Dedifferentiated amniotic fluid mesenchymal stem cell (primary cell): ENCODE measurements around the gene TENT4A.

Experiments used
- DNase-seq: peaks from one replicate; pipeline ENCODE4 v3.0.0-alpha.2; 2016; ENCODE audit errors: extremely low spot score

Gene TENT4A

DNA sequence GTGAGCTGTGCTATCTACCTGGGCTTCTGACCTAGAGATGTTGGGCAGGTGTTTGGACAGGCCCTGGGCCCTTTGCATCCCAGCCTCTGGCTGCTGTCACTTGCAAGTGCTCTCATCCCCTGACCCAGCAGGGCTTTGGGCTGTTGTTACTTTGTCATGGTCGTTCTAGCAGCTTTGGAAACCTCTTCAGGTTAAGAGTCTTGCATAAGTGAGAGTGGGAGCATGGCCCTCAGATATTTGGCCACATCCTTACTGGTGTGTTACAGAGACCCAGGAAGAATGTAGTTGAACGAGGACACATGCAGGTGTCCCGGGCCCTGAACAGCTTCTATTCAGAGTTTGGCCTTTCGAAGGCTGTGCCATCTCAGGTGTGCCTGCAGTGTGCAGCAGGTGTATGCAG lies 4.5 kb downstream of the TENT4A start:
- DNase-seq, result no peak

DNA sequence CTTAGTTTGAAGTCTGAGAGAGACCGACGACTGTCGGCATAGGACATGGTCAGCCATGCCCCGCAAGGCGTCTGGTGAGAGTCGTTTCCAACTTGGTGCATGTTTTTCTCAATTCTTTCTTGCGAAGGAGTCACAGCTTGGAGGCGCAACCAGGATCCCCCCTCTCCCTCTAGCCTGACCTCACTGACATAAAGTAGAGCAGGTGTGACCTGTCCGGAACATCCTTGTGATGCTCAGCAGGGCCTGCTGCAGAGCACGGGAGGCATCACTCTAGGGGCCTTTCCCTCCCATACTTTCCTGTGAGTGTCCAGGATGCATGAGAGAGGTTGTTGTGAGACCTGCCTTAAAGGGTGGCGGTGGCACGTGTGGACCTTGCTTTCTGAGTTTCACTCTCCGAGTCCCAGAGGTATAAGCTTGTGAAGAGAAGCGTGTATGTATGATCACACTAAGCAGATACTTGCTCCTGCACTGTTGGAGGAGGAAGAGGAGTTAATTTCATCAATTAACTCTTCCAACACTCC lies 5.0 kb downstream of the TENT4A start:
- DNase-seq, result no peak

DNA sequence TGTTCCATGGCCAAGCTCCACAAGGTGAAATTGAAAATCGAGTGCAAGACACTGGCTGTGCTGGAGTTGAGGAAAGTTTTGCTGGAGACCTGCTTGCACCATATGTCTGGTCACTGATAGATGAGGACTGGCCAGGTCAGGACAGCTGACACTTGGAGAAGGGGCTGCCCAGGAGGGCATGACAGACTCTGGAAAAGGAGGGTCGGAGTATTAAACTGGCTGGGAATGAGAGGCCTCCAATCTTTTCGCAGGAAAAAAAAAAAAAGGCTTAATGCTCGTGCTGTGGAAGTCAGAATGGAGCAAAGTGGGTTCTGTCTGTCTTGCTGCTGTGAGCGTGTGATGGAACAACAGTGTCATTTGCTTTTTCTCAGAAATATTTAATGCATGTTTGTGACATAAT lies 5.5 kb downstream of the TENT4A start:
- no peak for DNase-seq

DNA sequence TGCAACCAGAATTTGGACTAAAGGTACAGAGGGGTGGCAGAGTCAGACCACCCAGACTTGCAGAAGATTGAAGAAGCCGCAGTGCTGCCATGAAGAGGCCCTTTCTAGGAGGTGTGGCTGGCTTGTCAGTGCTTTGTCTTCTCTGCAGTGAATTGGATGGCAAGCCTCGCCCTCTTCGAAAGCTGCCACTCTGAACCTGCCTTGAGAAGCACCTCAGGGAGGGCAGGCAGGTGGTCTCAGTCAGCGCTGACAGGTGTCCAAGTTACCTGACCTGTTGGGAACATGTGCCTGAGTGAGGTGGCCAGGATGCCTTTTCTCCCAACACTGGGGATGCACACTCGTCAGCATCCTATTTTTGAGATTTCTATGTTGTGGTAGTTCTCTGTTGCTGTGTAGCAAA lies 6.2 kb downstream of the TENT4A start:
- DNase-seq, result no peak

DNA sequence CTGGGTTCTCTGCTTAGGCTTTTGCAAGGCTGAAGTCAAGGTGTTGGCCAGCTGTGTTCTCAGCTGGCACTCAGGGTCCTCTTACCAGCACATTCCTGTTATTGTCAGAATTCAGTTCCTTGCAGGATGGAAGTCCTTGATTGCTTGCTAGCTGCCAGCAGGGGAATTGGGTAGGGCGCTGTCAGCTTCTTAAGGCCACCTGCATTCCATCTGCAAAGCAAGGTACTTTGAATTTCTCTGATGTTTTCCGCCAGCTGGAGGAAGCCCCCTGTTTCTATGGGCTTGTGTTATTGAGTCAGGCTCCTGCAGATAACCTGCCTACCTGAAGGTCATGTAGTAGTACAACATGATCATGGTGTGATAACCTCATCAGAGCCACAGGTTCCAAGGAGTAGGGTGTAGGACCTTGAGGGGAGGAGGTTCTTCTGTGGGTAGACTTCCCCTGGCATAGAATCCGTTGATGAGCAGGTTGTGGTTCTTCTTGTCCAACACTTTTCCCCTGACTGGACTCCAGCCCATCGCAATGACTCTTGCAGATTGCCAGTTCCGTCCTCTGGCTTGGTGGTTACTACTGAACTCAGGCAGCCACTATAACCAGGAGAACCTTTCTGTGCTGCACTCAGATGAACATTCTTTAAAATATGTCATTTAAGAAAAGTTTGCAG lies 6.8 kb downstream of the TENT4A start:
- no peak for DNase-seq

DNA sequence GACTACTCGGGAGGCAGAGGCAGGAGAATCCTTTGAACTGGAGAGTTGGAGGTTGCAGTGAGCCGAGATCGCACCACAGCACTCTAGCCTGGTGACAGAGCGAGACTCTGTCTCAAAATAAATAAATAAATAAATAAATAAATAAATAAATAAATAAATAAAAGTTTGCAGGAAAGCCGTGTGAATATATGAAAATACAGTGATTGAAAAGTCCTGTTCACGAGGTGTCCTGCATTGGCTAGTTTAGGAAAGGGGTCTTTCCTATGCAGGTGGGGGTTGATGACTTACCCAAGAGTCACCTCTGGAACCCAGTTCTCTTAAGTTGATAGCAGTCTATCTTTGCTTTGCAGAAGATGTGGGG lies 7.3 kb downstream of the TENT4A start:
- DNase-seq, result no peak

DNA sequence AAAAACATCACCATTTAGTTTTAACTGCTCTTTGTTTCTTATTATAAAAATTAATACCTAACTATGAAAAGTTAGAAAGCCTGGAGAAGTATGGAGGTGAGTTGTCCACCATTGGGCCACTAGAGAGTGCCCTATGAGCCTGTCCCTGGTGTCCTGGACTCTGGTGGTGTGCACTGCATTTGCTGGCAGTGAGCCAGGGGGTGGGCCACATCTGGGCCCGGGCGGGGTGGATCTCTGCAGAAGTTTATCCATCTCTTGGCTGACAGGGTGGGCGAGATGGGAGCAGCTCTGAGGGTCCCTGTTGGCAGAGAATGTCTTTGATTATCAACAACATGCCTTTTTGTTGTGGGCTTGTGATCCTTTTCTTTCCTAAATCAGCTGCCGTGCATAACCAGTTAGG lies 8.2 kb downstream of the TENT4A start:
- no peak for DNase-seq

DNA sequence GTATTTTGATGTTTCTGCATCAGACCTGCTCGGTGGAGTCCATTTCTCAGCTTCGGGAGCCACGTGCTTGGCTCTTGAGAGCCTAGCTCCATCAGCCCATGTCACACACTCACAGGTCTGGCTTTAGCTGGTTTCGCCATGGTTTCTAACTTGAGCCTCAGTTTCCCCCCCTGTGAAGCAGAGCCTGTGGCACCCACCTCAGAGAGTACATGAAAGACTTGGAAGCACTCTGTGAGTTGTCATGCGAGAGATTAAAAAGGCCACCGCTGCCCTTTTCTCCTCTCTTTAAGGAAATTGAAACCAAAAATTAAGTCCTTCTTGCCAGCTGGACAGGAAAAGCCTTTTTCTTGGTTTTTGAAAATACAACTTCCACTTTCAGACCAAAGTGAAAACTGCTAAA lies 8.8 kb downstream of the TENT4A start:
- DNase-seq, result no peak

DNA sequence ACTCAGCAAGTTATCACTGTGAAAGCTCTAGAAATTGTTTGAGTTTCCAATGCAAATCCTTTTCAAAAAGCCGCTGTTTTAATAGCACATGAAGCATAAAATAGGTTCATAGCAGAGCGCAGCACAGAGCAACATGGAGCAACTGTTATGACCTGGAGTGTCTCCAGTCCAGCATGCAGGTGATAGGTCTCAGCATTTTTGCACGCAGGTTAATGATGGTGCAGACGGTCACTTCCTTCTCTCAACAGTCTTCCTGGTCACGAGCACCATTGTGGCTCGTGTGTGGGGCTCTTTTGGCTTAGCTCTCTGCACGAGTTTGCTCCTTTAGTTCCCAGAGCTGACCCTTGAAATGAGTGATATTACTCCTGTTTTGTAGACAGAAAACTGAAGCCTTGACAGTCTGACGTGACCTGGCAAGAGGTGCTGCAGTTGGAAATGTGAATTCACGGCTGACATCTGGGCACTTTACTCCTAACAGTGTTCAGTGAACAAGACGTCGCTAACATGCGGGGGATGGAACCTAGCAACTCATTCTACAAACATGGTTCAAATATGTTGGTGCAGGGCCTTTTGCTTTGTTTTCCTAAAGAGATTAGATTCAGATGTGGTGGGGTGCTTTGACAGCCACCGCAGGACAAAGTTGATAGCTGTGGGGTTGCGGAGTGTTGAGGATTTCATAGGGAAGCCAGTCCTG lies 10.0 kb downstream of the TENT4A start:
- no peak for DNase-seq

DNA sequence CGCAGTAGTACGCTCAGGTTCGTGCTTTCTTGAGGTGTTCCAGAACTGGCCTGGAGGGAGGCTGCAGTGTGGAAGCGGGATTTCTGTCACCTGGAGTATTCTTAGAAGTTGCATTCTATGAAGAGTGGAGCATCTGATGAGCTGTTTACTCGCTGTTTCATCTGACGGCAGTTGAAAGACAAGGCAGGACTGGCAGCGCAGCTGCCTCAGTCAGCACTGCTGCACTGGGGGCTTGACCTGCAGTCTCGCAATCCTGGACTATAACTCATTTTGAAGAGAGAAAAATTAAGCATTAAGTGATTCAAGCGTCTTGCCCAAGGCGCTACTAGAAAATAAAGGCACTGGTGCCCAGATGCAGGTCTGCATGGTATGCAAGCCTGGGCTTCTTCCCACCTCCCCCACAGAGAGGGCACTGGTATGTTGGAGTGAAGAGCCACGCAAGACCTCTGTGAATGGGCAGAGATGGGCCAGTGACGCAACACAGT lies 10.6 kb downstream of the TENT4A start:
- DNase-seq, result no peak

DNA sequence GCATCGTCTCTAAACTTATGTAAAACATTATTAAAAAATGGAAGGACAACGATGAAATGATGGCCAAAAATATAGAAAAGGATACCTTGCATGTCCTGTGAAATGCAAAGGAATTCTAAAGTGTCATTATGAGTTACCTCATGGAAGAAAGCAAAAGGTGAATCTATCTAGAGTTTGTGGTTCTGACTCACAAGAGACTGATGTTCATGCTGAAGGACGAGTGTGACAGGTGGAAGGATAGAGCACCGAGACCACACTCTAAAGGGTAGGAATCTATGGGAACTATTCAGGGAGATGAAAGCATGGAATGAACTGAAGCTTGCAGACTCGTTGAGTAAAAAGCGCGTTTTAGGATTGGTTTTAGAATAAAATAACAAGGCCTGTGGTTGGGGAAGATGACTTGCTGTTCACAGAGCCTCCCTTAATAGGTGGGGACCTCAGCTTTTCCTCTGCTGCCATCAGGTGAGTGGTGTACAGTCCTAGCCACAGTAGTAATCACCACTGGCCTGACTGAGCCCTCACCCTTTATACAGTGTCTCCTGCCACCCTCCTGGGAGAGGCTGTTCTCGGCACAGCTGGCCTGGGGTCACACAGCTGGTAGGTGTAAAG lies 11.2 kb downstream of the TENT4A start:
- DNase-seq, result no peak

DNA sequence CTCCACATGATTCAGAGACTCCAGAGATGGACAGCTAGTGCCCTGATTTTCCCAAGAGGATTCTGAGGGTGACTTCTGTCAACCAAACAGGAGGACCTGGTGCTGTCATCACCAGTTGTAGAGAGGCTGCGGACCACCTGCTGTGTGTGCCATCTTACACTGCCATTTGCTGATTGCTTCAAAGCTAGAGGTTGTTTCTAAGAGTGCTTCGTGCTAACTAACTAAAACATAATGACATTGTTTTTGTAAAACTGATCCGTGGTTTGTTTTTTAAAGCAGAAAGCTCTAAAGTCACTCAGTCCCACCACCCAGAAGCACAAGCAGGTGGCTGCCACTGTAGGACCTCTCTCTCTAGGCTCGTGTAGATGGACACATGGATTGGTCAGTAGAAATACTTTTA lies 12.2 kb downstream of the TENT4A start:
- DNase-seq, result no peak

DNA sequence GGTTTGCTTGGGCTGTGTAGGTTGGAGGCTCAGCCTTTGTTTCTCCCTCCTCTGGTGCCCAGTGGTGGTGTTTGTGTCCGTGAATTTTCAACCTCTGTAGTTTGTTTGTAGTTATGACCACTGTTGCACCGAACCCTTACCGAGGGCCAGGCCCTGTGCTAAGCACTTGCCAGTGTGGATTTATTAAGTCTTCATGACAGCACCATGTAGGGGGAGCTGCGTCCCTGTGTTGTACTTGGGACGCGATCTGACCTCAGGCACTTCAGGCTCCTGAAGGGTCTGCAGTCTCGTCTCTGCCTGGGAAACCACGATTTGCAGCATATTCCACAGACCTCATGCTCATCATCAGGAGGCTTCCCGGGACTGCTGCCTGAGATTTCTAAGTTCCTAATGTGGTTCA lies 12.8 kb downstream of the TENT4A start:
- no peak for DNase-seq

DNA sequence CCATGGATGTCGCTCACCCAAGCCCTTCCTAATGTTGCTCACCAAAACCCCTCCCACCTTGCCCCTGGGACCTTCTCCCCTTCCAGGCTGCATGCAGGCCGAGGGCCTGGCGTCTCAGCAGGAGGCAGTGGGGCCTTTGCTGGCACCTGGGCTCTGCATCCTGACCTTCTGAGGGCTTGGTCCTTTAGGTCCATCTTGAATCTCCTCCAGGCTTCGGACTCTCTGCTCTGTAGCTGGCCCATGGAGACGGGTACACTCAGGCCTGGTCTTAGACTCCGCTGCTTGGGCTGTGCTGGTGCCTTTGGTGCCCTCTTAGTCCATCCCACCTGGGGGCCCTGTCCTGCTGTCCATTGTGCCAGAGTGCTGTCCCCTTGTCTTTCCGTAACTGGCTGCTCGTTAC lies 14.0 kb downstream of the TENT4A start:
- no peak for DNase-seq

DNA sequence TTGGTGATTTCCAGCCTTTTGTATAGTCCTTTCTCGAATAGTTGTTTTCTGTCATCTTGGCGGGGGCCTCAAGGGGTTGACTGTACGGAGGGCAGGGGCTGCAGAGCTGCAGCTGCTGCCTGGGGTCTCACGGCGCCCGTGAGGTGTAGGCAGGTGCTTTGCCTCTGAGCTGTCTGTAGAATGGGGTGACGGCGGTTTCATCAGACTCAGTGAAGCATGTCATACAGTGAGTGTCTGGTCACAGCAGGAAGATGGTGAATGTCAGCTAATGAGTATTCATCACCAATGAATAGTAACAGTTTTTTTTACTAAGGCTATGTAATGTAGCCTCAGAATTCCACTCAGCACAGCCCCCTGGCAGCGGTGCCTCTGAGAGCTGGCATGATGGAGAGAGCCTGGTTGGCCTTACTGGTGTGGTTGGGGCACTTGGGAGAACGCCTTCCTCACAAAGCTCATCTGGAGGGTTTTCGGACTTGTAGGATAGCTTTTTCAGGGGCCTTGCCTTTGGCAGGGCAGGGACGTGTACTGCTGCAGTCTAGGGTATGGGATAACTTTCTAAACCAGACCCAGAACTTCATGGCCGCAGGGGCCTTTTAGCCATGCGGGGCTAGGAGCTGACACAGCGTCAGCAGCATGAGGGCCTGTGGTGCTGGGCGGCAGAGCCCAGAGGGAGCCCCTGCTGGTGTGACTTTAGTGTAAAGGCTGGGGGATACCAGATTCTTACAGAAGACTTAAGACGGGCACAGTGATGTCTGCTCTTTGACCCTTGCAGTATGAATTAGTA lies 15.0 kb downstream of the TENT4A start:
- no peak for DNase-seq

DNA sequence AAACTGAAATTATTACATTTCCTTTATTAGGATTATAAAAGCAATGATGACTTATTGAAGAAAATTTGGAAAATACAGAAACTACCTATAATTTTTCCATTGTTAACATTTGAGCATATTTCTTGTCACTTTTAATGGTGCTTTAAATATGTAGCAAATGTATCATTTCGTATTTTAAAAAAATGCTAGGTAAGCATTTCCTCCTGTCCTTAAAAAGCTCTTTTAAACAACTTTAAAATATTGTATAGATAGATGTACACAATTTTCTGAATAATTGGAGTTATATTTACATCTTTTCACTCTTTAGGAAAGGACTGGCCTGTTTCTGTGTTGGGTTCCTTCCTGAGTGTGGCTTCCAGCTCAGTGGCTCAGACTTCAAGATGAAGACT lies 15.6 kb downstream of the TENT4A start:
- DNase-seq, result no peak

DNA sequence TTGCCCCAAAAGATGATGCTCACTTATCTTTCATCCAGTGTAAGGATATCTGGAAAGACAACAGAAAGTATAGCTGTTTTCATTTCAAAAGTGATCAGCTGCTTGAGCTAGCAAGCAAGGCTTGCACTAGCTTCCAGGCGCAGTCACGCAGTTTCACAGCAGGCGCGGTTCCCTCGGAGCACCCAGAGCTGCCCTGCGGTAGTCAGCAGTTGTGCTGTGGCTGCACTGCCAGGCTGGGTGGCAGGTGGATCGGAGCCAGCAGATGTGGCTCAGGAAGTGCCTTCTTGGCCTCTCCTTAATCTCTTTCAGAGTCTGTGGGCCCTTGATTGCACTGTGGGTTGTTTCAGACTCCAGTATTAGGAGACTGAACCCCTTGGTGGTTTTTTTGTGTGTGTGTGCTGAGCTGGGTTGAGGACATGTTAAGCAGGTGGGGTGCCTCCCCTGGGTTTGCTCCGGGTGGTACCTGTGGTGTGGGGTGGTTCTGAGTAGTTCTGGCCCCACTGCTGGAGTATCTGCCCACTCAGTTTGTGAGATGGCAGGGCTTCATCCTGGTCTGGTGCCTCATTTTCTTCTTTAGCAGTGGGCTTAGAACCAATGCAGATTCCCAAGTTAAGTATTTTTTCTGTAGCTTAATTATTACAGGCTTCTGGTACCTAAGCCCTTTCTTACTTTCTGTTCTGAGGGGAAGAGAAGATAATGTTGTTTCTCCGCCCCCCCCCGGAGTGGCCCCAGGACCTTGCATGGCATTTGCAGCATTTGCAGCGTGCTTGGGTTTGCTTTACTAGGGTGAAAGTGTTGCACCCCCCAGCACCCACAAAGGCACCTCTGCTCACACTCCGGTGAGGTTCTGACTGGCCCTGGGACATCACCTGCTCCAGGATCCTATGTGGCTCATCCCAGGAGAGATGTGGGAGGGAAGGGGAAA lies 16.4 kb downstream of the TENT4A start:
- DNase-seq, result no peak

DNA sequence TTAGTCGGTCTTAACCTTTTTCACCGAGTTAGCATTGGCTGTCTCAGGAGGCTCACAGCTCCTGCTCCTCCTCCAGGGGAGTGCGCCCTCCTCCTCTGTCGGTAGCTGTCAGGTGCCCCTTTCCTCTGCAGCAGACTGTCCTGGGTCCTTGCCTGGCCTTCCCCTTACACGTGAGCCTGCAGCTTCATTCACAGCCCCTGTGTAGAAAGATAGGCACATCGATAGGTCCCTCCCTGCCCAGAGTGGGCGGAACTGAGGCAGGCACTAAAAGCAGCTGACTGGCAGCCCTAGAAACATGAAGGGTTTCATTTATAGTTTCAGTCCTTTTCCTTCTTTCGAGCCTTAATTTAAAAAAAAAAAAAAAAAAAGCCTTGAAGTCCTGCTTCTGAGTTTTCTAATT lies 17.2 kb downstream of the TENT4A start:
- no peak for DNase-seq

DNA sequence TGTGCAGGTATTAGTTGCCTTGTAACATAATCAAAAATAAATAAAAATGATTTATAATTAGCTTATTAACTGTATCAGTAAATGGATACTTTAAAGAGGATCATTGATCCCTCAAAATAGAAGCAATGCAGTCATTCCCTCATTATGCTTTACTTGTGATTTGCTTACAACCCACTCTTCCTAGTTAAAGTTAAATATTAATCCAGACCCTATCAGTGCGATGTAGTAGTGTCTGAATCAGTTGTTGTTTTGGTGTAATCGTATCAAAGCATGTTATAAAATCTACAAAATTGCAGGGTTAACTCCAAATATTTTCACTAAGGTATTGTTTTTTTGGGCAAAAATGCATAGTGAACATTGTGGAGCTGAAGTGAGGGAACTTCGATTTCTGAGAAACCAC lies 17.6 kb downstream of the TENT4A start:
- DNase-seq, result no peak

DNA sequence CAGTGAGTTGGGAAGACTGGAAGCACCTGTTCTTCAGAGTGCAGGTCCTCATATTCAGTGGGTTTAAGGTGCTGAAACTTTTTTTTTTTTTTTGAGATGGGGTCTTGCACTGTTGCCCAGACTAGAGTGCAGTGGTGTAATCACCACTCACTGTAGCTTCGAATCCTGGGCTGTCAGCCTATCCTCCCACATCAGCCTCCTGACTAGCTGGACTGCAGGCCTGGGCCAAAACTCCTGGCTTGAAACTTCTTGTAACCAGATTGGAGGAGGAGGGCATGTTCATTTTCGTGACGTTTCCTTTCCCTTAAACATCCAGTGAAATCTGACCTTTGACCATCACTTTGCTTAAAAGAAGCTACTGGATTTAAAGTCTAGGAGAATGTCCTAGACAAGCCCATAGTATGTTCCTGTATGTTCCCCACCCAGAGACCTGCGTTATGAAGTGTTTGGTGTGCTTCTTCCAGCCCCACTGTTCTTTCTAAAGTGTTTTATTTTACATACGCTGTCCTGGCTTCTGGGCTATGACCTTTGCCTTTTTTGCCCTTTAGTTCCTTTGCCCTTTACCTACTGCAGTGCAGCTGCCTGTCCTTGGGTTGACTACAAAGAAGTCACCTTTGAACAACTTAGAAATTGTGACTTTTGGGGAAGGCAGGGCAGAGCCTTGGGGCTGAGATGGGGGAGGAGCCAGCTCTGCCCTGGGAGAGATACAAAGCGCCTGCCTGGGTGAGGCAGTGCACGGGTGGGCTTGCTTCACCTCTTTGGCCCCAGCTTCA lies 18.4 kb downstream of the TENT4A start:
- DNase-seq, result no peak
